Stimulated activated naive B cell treated with anti-CD40 and anti-IgM and Interleukin-4, amounts not matched to agents 10 μg/mL and 1 μg/mL and 100 μg/mL, for 72 hours (primary cell): ENCODE measurements around the gene GKN1.
"Not testable (repeated sequence)": the region's sequence is repeated elsewhere in the genome, so short reads cannot be mapped to it uniquely, and the experiment has no call there.

ENCODE experiments used
- ATAC-seq, 2 donors: fragments of 150-1000 bp; cut with Tn5 transposase; replicated peaks; 2 replicates each; pipeline ENCODE4 v1.10.0; 2021; ENCODE audit warnings: moderate library complexity in 1 of 2
- DNase-seq: peaks from one replicate; pipeline ENCODE4 v3.0.0; 2021
- H3K27ac Mint-ChIP-seq: one replicate; pipeline ENCODE4 v1.8.0; 2022; ENCODE audit warnings: mild to moderate bottlenecking, mixed read lengths
- H3K27me3 Mint-ChIP-seq, 2 donors: one replicate each; pipeline ENCODE4 v1.8.0; 2022; ENCODE audit warnings: mixed read lengths in 2 of 2
- H3K36me3 Mint-ChIP-seq, 2 donors: one replicate each; pipeline ENCODE4 v1.8.0; 2022; ENCODE audit warnings: mixed read lengths in 2 of 2, mild to moderate bottlenecking in 1 of 2
- H3K4me1 Mint-ChIP-seq, 2 donors: one replicate each; pipeline ENCODE4 v1.8.0; 2022; ENCODE audit warnings: mixed read lengths in 2 of 2, mild to moderate bottlenecking in 1 of 2
- H3K4me3 Mint-ChIP-seq, 2 donors: one replicate each; pipeline ENCODE4 v1.8.0; 2022; ENCODE audit warnings: mild to moderate bottlenecking in 2 of 2, mixed read lengths in 2 of 2, moderate library complexity in 1 of 2
- H3K9me3 Mint-ChIP-seq, 2 donors: one replicate each; pipeline ENCODE4 v1.8.0; 2022; ENCODE audit warnings: mixed read lengths in 2 of 2, mild to moderate bottlenecking in 1 of 2

GKN1 gene

DNA sequence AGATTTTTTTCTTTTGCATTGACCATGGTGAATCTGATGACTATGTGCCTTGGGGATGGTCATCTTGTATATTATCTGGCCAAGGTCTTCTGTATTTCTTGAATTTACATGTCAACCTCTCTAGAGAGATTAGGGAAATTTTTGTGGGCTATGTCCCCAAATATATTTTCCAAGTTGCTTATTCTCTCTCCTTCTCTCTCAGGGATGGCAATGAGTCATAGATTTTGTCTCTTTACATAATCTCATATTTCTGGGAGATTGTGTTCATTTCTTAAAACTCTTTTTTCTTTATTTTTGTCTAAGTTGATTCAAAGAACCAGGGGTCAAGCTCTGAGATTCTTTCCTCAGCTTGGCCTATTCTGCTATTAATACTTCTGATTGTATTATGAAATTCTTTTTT is 31.6 kb upstream of the GKN1 start:
- no peak overlapping the region for H3K27ac Mint-ChIP-seq
- H3K4me3 Mint-ChIP-seq: no peak overlapping the region
- ATAC-seq (no peak), DNase-seq (no peak)
- H3K36me3 Mint-ChIP-seq: peaks cover 4 to 5% of the 10 kb centered on the region in 2 donors
- H3K9me3 Mint-ChIP-seq: peaks cover 5 to 9% of the 10 kb centered on the region in 2 donors
- H3K4me1 Mint-ChIP-seq: peaks cover 0 to 10% of the 10 kb centered on the region in 2 donors
- H3K27me3 Mint-ChIP-seq: peaks cover 28 to 45% of the 10 kb centered on the region in 2 donors

DNA sequence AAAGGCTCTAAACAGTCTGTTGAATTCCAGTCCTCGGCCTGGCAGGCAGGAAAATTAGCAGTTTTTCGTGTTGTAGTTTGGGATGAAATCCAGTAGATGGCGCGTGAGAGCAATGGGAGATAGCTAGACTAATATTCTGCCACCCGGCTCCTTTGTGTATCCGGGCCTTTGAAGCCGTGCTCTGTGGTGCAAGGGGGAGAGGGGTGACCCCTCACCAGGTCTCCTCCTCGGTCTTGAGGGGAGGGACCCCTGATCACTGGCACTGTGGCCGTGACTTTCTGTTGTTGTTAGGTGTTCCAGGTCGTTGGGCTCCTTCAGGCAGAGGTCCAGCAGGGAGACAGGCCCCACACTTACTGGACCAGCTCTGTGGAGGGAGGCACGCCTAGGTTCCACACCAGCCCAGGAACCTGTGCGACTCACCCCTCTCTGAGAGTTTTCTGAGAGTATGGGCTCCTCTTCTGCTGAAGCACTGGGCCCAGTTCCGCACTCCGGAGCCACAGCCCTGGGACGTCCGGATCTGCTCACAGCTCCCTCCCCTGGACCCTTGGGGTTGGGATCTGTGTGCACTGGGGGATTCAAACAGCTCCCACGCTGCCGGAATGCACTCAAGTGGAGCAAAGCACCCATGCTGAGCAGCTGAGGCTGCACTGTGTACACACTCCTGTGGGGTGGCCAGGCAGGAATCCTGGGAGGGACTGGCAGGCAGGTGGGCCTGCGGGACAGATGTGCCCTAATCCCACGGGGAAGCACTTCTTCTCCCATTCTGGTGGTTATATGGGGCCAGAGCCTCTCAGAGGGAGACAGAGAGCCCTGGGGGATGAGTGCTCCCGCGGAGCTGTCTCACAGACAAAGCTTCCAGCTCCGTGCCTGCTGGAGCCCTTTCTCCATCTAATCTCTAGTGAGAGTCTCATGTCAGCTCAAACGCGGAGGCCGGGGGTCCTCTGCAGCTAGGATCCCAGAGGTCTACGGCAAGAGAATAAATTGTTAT is 30.6 kb upstream of the GKN1 start:
- peaks cover 4 to 5% of the 10 kb centered on the region in 2 donors for H3K36me3 Mint-ChIP-seq
- H3K27me3 Mint-ChIP-seq: peaks cover 28 to 45% of the 10 kb centered on the region in 2 donors
- H3K27ac Mint-ChIP-seq: no peak overlapping the region
- H3K4me1 Mint-ChIP-seq: peaks cover 2 to 17% of the 10 kb centered on the region in 2 donors
- H3K9me3 Mint-ChIP-seq: peaks cover 5 to 8% of the 10 kb centered on the region in 2 donors
- no peak overlapping the region for H3K4me3 Mint-ChIP-seq
- ATAC-seq: peak; percentile 72 to 76
- DNase-seq: peak; percentile 49

DNA sequence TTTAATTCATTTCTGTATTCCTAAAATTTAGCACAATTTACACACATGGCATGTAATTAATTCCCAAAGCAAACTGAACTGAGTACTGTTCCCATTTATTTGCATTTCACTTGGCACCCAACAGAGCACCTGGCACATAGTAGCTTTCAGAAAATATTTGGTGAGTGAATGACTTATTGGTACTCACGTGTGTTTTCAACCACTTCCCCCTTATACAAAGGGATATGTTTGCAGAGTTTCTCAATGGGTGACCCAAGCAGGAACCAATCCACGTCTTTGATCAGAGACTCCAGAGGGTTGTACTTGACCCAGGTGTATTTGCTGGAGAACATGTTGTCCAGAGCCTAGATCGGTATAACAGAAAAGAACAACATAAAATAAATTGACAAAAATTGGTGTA is 28.3 kb upstream of the GKN1 start:
- ATAC-seq: no peak

DNA sequence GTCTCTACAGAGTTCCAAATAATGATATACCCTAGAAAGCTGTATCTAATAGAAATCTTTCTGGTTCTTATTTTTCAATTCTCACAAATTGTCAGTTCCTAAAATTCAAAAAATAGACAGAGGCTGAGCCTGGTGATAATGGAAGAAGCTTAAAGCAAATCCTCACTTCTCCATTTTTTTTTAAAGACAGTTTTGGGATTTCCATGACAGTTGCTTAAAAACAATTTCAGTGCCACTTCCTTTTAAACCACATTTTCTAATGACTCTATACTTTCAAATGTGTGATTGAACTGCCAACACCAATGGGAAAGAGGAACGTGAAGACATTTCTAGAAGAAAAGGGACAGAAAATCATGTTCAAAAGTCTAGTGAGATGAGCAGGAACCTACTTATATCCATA is 25.7 kb upstream of the GKN1 start:
- Mint-ChIP-seq H3K27me3 (peaks cover 6 to 9% of the 10 kb centered on the region in 2 donors), H3K27ac (no peak overlapping the region), H3K9me3 (no peaks in the 10 kb centered on the region), H3K4me1 (peaks cover 2 to 10% of the 10 kb centered on the region in 2 donors), H3K4me3 (no peak overlapping the region), H3K36me3 (no peaks in the 10 kb centered on the region)
- DNase-seq (no peak), ATAC-seq (peak; percentile 36 to 42)

More for the DNA sequence above, 28.3 kb upstream of the GKN1 start:
- Mint-ChIP-seq H3K4me3 (no peak overlapping the region), H3K27ac (no peak overlapping the region), H3K9me3 (no peaks in the 10 kb centered on the region), H3K4me1 (peaks cover 2 to 16% of the 10 kb centered on the region in 2 donors), H3K27me3 (peaks cover 20 to 29% of the 10 kb centered on the region in 2 donors), H3K36me3 (no peaks in the 10 kb centered on the region)
- no peak for DNase-seq

DNA sequence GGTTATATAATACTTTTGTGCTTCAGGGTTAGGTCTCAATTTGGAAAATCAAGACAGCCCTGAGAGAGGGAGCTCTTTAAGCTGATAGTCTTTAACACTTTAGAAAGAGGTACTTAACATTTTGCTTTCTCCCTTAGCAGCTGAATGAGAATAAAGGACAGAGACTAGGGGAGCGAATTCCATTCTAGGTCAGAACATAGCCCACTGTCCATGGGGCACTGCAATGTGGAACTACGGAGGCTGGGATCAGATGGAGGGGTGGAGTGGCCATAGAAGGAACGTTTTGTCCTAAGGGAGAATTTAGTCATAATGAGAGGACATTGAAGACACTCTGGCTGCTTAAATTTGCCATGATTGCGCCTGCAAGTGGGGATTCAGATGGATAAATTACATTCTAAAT is 22.5 kb upstream of the GKN1 start:
- no peaks in the 10 kb centered on the region for H3K36me3 Mint-ChIP-seq
- ATAC-seq (no peak), DNase-seq (no peak)
- peaks cover 0 to 5% of the 10 kb centered on the region in 2 donors for H3K9me3 Mint-ChIP-seq
- H3K4me1 Mint-ChIP-seq: peaks cover 2 to 9% of the 10 kb centered on the region in 2 donors
- no peak overlapping the region for H3K27ac Mint-ChIP-seq
- H3K27me3 Mint-ChIP-seq: peaks cover 4 to 6% of the 10 kb centered on the region in 2 donors
- no peak overlapping the region for H3K4me3 Mint-ChIP-seq

DNA sequence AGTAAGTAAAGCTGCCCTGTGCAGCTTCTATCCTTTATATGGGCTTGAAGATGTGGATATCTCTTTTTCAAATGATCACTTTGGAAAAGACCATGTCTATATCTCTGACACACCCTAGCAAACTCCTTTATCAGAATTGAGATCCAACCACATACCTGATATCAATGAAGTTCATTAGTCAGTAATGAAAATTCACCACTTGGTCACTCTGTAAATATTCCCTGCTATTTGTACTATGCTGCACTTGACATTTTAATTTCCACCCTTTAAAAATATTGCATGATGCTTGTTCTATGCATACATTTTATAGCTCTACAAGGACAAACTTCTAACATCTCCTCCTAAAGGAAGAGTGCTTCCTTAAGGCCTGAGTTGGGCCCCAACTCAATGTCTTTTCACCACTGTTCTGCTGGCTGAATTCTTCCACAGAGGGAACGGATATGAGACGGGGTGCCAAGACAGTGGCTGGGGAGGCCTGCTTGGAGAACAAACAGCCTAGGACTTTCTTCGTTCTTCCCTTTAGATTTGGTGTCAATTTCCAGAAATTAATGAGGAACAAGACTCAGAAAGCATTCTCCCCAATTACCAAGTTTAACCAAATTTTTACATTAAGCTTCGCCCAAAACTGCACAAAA is 21.4 kb upstream of the GKN1 start, which contains the start of gene GKN2:
Gene GKN2 (minus strand): TSS at position 7 of the 635 bp plus-strand sequence. CDS start 32 bp downstream, outside the sequence.
- Mint-ChIP-seq H3K4me1 (peaks cover 2 to 9% of the 10 kb centered on the region in 2 donors), H3K4me3 (no peak within 1 kb of the TSS), H3K36me3 (no peaks in the 10 kb centered on the region), H3K27ac (no peak within 1 kb of the TSS), H3K27me3 (peaks cover 4 to 6% of the 10 kb centered on the region in 2 donors), H3K9me3 (peaks cover 0 to 5% of the 10 kb centered on the region in 2 donors)
- ATAC-seq (no peak), DNase-seq (no peak)

DNA sequence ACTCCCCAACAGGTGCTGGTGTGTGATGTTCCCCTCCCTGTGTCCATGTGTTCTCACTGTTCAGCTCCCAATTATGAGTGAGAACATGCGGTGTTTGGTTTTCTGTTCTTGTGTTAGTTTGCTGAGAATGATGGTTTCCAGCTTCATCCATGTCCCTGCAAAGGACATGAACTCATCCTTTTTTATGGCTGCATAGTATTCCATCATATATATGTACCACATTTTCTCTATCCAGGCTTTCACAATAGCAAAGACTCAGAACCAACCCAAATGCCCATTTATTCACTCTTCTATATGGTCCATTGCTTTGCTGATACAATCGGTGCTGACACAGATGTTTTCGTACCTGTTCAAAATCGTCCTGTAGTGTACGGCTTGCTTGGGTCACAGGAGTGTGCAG is 19.0 kb upstream of the GKN1 start:
- H3K27ac Mint-ChIP-seq, DNase-seq, H3K9me3 Mint-ChIP-seq, H3K4me1 Mint-ChIP-seq, H3K4me3 Mint-ChIP-seq, H3K27me3 Mint-ChIP-seq, ATAC-seq, H3K36me3 Mint-ChIP-seq: not testable (repeated sequence)

DNA sequence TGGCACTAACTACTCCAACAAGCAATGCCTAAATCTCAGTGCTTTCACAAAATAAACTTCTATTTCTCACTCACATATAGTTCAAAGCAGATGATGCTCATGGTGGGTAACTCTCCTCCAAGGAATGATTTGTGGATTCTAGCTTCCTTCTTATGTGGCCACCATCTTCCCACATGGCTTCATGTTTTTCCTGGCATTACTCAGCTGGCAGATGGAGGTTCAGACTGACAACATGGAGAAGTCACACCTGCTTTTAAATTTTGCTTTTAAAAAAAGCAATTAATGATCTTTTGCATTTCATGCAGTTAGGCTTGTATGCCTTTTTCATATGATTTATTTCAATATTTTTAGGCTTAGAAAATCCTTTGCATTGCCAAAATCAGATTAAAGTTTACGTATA is 15.4 kb upstream of the GKN1 start:
- DNase-seq (no peak), ATAC-seq (no peak)
- H3K4me3 Mint-ChIP-seq: no peak overlapping the region
- no peak overlapping the region for H3K27ac Mint-ChIP-seq
- H3K27me3 Mint-ChIP-seq: peaks cover 6 to 12% of the 10 kb centered on the region in 2 donors
- H3K4me1 Mint-ChIP-seq: no peaks in the 10 kb centered on the region
- peaks cover 0 to 5% of the 10 kb centered on the region in 2 donors for H3K9me3 Mint-ChIP-seq
- H3K36me3 Mint-ChIP-seq: no peaks in the 10 kb centered on the region

DNA sequence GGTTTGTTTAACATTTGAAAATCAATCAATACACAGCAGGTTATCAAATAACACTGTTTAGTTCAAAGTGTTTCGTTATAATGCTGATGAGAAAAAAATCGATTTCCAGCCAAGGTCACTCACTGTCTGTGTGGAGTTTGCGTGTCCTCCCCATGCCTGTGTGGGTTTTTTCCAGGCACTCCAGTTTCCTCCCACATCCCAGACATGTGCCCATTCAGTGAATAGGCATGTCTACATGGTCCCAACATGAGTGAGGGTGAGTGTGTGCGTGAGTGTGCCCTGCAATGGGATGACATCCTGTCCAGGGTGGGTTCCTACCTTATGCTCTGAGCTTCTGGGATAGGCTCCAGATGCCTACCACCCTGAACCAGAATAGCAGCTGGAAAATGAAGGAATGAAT is 13.1 kb upstream of the GKN1 start:
- ATAC-seq: no peak
- H3K27ac Mint-ChIP-seq: no peak overlapping the region
- H3K4me3 Mint-ChIP-seq: no peak overlapping the region
- peaks cover 7 to 12% of the 10 kb centered on the region in 2 donors for H3K27me3 Mint-ChIP-seq
- no peaks in the 10 kb centered on the region for H3K9me3 Mint-ChIP-seq
- no peaks in the 10 kb centered on the region for H3K4me1 Mint-ChIP-seq
- DNase-seq: no peak
- H3K36me3 Mint-ChIP-seq: no peaks in the 10 kb centered on the region

DNA sequence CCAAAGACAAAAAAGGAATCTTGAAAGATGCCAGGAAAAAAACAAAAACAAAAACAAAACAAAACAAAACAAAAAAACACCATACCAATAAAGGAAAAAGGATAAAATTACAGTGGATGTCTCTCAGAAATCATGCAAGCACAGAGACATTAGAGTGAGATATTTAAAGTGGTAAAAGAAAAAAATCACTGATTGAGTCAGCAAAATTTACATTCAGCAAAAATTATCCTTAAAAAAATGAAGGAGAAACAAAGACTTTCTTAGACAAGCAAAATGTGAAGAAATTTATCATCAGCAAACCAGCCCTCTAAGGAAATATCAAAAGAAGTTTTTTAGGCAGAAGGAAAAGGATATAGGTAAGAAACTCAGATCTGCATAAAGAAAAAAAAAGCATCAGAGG is 10.2 kb upstream of the GKN1 start:
- Mint-ChIP-seq H3K4me1 (peaks cover 0 to 2% of the 10 kb centered on the region in 2 donors), H3K4me3 (no peak overlapping the region), H3K9me3 (peaks cover 0 to 4% of the 10 kb centered on the region in 2 donors), H3K27me3 (peaks cover 7 to 12% of the 10 kb centered on the region in 2 donors), H3K36me3 (no peaks in the 10 kb centered on the region), H3K27ac (no peak overlapping the region)
- ATAC-seq: no peak
- DNase-seq: no peak

DNA sequence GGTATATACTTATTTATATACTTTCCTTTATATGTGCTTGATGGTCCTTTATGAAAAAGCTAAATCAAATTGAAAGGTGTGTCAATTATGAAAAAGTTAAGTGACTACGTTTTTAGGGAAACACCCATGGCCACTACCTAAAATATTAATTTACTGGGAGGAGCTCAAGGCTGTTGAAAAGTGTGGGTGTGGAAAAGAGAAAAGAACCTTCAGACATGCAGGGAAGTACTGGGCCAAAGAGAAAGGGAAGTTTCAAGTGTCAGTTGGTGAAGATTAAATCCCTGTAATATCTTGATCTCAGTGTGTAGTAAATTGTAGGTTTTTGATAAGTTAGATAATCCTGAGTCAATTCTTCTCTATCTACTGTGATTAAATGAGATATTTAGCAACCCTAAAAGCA is 6.2 kb upstream of the GKN1 start:
- H3K4me3 Mint-ChIP-seq: no peak overlapping the region
- no peaks in the 10 kb centered on the region for H3K36me3 Mint-ChIP-seq
- peaks cover 7 to 15% of the 10 kb centered on the region in 2 donors for H3K27me3 Mint-ChIP-seq
- DNase-seq (no peak), ATAC-seq (no peak)
- peaks cover 0 to 4% of the 10 kb centered on the region in 2 donors for H3K9me3 Mint-ChIP-seq
- peaks cover 0 to 2% of the 10 kb centered on the region in 2 donors for H3K4me1 Mint-ChIP-seq
- no peak overlapping the region for H3K27ac Mint-ChIP-seq

DNA sequence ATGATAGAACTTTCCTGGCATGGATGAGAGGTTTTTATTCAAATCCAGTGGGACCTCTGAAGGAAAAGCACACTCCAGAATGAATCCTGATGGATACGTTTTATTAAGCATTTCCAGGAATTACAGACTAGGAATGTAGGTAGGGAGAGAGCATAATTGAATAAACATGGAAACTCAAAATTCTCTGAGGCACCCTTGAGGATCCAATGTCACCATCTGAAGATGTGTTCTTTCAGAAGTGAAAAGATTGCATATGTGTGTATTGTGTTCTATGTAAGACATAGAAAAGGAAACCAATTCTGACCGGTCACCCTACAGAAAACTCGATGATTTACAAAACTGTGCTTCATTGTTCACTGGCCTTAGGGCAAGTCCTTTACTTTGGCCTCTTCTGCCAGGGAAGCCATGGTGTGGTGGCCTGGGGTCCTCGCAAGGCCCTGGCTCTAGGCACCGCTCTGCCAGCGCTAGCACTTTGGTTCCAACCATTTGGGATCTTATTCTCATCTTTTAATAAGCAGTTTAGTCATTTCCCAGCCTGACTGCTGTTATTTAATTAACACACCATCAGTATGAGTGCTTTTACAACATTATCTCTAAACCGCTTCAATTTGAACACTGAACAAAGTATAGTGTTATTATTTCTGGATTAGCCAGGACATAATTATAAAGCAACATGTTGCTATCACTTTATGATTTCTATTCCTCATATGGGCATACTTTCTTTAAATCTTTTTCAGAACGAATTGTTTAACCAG is 4.5 kb upstream of the GKN1 start:
- ATAC-seq: no peak
- Mint-ChIP-seq H3K9me3 (peaks cover 0 to 4% of the 10 kb centered on the region in 2 donors), H3K36me3 (no peaks in the 10 kb centered on the region), H3K4me3 (no peak overlapping the region), H3K27ac (no peak overlapping the region), H3K4me1 (peaks cover 0 to 2% of the 10 kb centered on the region in 2 donors), H3K27me3 (peaks cover 6 to 7% of the 10 kb centered on the region in 2 donors)
- no peak for DNase-seq

DNA sequence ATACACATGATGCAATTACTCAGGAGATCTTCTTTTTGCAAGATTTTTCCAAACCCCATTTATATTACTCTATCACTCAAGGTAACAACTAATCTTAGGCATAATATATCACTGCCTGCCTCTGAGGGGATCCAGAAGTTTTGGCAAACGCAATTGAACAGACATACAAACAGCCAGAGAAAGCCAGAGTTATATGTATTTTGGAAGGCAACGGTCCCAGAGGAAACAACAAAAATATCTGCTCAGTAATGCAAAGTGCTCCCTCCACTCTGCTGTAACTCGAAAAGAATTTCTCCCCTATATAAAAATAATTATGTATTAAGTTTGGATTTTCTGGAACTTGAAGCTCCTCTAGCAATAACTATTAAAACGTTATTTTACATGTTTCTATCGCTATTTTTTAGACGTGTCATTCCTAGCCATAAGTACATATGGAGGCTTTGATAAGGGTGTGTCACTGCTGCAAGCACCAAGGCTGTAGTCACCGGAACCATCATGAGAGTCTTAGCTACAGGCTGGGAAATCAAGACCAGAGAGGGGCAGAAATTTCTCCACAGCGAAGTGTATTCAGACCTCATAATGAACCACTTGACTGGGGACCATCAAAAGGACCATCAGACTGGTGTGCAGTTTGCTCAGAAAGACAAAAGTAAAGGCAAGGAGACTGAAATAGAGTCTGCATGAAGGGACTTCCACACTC is 3.7 kb upstream of the GKN1 start:
- no peak overlapping the region for H3K27ac Mint-ChIP-seq
- ATAC-seq (no peak), DNase-seq (no peak)
- peaks cover 0 to 2% of the 10 kb centered on the region in 2 donors for H3K4me1 Mint-ChIP-seq
- peaks cover 6 to 7% of the 10 kb centered on the region in 2 donors for H3K27me3 Mint-ChIP-seq
- no peaks in the 10 kb centered on the region for H3K36me3 Mint-ChIP-seq
- no peak overlapping the region for H3K4me3 Mint-ChIP-seq
- peaks cover 0 to 4% of the 10 kb centered on the region in 2 donors for H3K9me3 Mint-ChIP-seq
